Neuronal stem cell (in vitro differentiated cells): ENCODE results near the gene SMAD3.

Source experiments
- DNase-seq: peaks from one replicate; pipeline ENCODE4 v3.0.0-alpha.2; 2013; ENCODE audit warnings: low spot score
- H2AFZ ChIP-seq: one replicate; pipeline ENCODE4 v1.6.1; 2013; ENCODE audit warnings: mild to moderate bottlenecking, low read length, inconsistent platforms
- H2AK5ac ChIP-seq: 2 replicates; pipeline ENCODE4 v1.6.1; 2013; ENCODE audit warnings: low read depth, mild to moderate bottlenecking, inconsistent platforms, low read length, moderate library complexity, mixed read lengths
- H2BK120ac ChIP-seq: 2 replicates; pipeline ENCODE4 v1.6.1; 2013; ENCODE audit warnings: low read depth, mild to moderate bottlenecking, inconsistent platforms, low read length, moderate library complexity, mixed read lengths
- H2BK12ac ChIP-seq: one replicate; pipeline ENCODE4 v1.6.1; 2013; ENCODE audit warnings: low read length, inconsistent platforms
- H2BK15ac ChIP-seq: 2 replicates; pipeline ENCODE4 v1.6.1; 2013; ENCODE audit warnings: mild to moderate bottlenecking, low read length, inconsistent platforms, mixed read lengths
- H2BK5ac ChIP-seq: one replicate; pipeline ENCODE4 v1.6.1; 2013; ENCODE audit warnings: inconsistent platforms, mild to moderate bottlenecking, low read length, moderate library complexity
- H3K14ac ChIP-seq: one replicate; pipeline ENCODE4 v1.6.1; 2013; ENCODE audit warnings: low read length, inconsistent platforms
- H3K18ac ChIP-seq: 2 replicates; pipeline ENCODE4 v1.6.1; 2013; ENCODE audit warnings: low read length, inconsistent platforms
- H3K23ac ChIP-seq: 2 replicates; pipeline ENCODE4 v1.6.1; 2013; ENCODE audit warnings: low read depth, mild to moderate bottlenecking, mixed read lengths, low read length, inconsistent platforms; ENCODE audit not compliant: poor library complexity
- H3K27ac ChIP-seq: replicated peaks from 3 replicates; pipeline ENCODE4 v1.5.1; 2013; ENCODE audit warnings: low read length, inconsistent platforms
- H3K27me3 ChIP-seq, 3 experiments: 2 replicates each; pipeline ENCODE4 v1.6.1; 2013; ENCODE audit warnings: low read length in 3 of 3, mild to moderate bottlenecking in 2 of 3, inconsistent platforms in 1 of 3, low read depth in 1 of 3, mixed read lengths in 1 of 3, moderate library complexity in 1 of 3; ENCODE audit not compliant: control insufficient read depth in 3 of 3, insufficient read depth in 3 of 3
- H3K36me3 ChIP-seq, 2 donors: replicated peaks in 1 of 2; 2 replicates each; pipeline ENCODE4 v1.6.1; 2013; ENCODE audit warnings: low read length in 2 of 2; ENCODE audit not compliant: control insufficient read depth in 2 of 2, insufficient read depth in 2 of 2
- H3K4ac ChIP-seq: 2 replicates; pipeline ENCODE4 v1.6.1; 2013; ENCODE audit warnings: inconsistent platforms, mild to moderate bottlenecking, low read length, moderate library complexity
- H3K4me1 ChIP-seq, 2 donors: 1 replicate in 1 of 2; 2 replicates in 1 of 2; pipeline ENCODE4 v1.6.1; 2013; ENCODE audit warnings: low read length in 2 of 2, low read depth in 1 of 2; ENCODE audit not compliant: control insufficient read depth in 2 of 2, insufficient read depth in 1 of 2
- H3K4me2 ChIP-seq: one replicate; pipeline ENCODE4 v1.6.1; 2013; ENCODE audit warnings: mild to moderate bottlenecking, low read length, inconsistent platforms; ENCODE audit not compliant: insufficient read depth, poor library complexity, severe bottlenecking
- H3K4me3 ChIP-seq, 2 donors: 2 replicates each; pipeline ENCODE4 v1.5.1; 2013; ENCODE audit warnings: low read length in 2 of 2, mild to moderate bottlenecking in 2 of 2, inconsistent platforms in 1 of 2, moderate library complexity in 1 of 2
- H3K79me1 ChIP-seq: one replicate; pipeline ENCODE4 v1.6.1; 2013; ENCODE audit warnings: low read depth, mild to moderate bottlenecking, inconsistent platforms, low read length, moderate library complexity
- H3K9ac ChIP-seq: one replicate; pipeline ENCODE4 v1.6.1; 2013; ENCODE audit warnings: mild to moderate bottlenecking, low read depth, low read length, inconsistent platforms; ENCODE audit not compliant: poor library complexity
- H3K9me3 ChIP-seq, 2 donors: replicated peaks in 1 of 2; 2 replicates each; pipeline versions ENCODE3 to v1.6.1; 2013; ENCODE audit warnings: low read length in 2 of 2, mild to moderate bottlenecking in 2 of 2, inconsistent platforms in 1 of 2, low read depth in 1 of 2, mixed read lengths in 1 of 2, moderate library complexity in 1 of 2; ENCODE audit not compliant: control insufficient read depth in 2 of 2, insufficient read depth in 1 of 2
- H4K8ac ChIP-seq: one replicate; pipeline ENCODE4 v1.6.1; 2013; ENCODE audit warnings: low read depth, mild to moderate bottlenecking, inconsistent platforms, low read length, moderate library complexity
- H4K91ac ChIP-seq: one replicate; pipeline ENCODE4 v1.6.1; 2013; ENCODE audit warnings: low read length, low read depth, mild to moderate bottlenecking, inconsistent platforms; ENCODE audit not compliant: poor library complexity
- WGBS, 2 donors: extraction: QIAGEN DNeasy Blood & Tissue Kit; methylation state at CpG; one replicate each; pipeline ENCODE4 v1.1.7; 2013; ENCODE audit warnings: missing lambda C conversion rate in 2 of 2, mixed read lengths in 1 of 2; ENCODE audit not compliant: insufficient read length in 2 of 2, insufficient replicate concordance in 1 of 2; ENCODE audit errors: extremely low coverage in 2 of 2; 5-methylcytosine and 5-hydroxymethylcytosine counted together

Gene SMAD3

DNA sequence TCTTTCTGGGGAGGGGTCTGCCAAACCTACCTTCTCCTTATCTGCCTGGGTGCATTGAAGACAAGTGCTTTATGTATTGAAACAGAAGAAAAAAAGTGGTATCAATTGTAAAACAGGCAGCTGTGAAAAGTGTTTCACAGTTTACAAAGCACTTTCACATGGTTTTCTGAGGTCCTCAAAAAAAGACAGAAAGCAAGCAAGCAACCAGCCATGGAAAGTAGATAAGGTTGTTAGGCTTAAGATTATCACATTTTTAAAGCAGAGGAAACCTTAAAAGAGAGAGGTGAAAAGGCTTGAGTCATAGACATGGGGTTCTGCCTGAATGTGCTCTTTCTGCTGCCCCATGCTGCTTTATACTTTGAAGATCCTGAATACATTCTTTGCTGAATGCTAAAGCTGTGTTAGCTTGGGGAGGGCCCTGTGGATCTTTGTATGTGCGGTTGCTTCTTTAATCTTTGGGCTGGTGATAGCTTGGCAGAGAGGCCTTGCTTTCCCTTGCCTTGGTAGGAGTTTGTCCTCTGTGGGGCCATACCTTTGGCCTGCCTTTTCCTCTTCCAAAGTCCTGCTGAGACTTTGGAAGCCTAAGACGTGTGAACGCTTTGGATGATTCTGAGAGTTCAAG lies 2.6 kb downstream of the SMAD3 start:
- Histone ChIP-seq H3K27me3 (peaks cover 0 to 8% (median 0%) of the 10 kb centered on the region in 3 experiments), H3K4me1 (peaks cover 25 to 35% of the 10 kb centered on the region in 2 donors), H3K4ac (no peak overlapping the region), H3K4me3 (peak overlapping the region; percentile 93 to 94), H4K8ac (no peak overlapping the region), H4K91ac (no peak overlapping the region), H3K18ac (no peak overlapping the region), H2BK15ac (no peak overlapping the region), H2BK120ac (no peak overlapping the region), H2BK5ac (no peak overlapping the region), H3K36me3 (peaks cover 0 to 37% of the 10 kb centered on the region in 2 donors), H2AK5ac (no peak overlapping the region), H3K14ac (no peak overlapping the region), H3K9ac (no peak overlapping the region), H3K27ac (peak overlapping the region; percentile 58), H2BK12ac (no peak overlapping the region), H2AFZ (no peak overlapping the region), H3K9me3 (peaks cover 0 to 6% of the 10 kb centered on the region in 2 donors), H3K4me2 (peak overlapping the region; percentile 85), H3K23ac (no peak overlapping the region), H3K79me1 (peaks cover 3% of the 10 kb centered on the region)
- no CpG with 5 or more reads among the region's 3 CpGs for WGBS, 2 donors
- no peak for DNase-seq

DNA sequence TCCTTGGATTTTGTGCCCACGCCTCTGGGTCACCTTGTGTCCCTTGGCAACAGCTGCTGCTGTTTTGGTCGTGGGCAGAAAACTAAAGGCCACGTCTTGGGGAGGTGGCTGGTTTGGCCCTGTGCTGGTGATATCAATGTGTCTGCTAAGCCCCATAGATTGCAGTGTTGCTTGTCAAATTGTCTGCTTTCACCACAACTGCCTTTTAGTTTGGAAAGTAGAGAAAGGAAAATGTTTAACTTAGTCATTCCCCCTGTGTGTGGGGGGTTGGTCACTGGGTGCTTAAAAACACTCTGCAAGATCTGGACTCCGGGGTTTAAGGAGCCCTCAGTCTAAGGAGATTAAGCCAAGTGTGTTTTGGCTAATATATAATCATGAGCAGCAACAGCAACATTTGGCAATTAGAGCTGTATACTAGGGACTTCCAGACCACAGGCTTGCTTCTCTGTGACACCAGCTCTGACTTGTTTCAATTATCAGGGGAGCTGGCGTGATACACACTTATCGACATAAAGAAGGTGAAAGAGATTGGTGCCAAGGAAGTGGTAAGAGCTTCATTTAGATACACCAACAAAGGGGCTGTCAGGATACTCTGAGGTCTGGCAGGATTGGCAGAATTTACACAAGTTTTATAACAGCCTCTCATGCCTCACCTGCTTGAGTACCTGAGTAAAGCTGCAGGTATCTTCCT lies 3.5 kb downstream of the SMAD3 start:
- Histone ChIP-seq H3K79me1 (peaks cover 3% of the 10 kb centered on the region), H3K23ac (no peak overlapping the region), H3K4me2 (no peak overlapping the region), H3K4ac (no peak overlapping the region), H3K27ac (no peak overlapping the region), H2BK120ac (no peak overlapping the region), H3K27me3 (peaks cover 0 to 1% (median 0%) of the 10 kb centered on the region in 3 experiments), H2BK12ac (no peak overlapping the region), H3K18ac (no peak overlapping the region), H3K9ac (no peak overlapping the region), H3K9me3 (peaks cover 0 to 6% of the 10 kb centered on the region in 2 donors), H3K14ac (no peak overlapping the region), H4K8ac (no peak overlapping the region), H4K91ac (no peak overlapping the region), H3K36me3 (peaks cover 0 to 37% of the 10 kb centered on the region in 2 donors), H3K4me3 (peak overlapping the region in 1 of 2 donors; percentile 93), H2BK15ac (peak overlapping the region; percentile 10), H2AK5ac (no peak overlapping the region), H2BK5ac (no peak overlapping the region), H3K4me1 (peaks cover 23 to 31% of the 10 kb centered on the region in 2 donors), H2AFZ (no peak overlapping the region)
- no CpG with 5 or more reads among the region's 6 CpGs for WGBS, 2 donors
- no peak for DNase-seq

DNA sequence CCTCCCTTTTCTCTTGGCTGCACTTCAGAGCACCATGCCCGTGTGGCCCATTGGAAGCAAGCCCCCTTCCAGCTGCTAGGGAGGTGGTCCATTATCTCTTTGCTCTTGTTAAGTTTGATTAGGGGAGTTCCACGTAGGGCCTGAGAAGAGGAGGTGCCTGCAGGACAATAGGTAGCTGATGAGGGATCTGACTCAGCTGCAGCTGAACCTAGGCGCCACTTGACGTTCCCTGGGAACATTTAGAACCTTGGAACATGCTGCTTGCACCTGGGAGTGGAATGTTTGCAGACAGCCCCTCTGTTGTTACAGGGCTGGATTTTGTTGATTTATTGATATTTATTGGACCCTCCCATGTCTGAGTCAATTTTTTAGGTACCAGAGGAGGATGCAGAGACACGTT lies 4.7 kb downstream of the SMAD3 start:
- H3K4me3 ChIP-seq: no peak overlapping the region
- no CpG with 5 or more reads among the region's 5 CpGs for WGBS, 2 donors
- H3K4me1 ChIP-seq: peaks cover 16 to 29% of the 10 kb centered on the region in 2 donors

DNA sequence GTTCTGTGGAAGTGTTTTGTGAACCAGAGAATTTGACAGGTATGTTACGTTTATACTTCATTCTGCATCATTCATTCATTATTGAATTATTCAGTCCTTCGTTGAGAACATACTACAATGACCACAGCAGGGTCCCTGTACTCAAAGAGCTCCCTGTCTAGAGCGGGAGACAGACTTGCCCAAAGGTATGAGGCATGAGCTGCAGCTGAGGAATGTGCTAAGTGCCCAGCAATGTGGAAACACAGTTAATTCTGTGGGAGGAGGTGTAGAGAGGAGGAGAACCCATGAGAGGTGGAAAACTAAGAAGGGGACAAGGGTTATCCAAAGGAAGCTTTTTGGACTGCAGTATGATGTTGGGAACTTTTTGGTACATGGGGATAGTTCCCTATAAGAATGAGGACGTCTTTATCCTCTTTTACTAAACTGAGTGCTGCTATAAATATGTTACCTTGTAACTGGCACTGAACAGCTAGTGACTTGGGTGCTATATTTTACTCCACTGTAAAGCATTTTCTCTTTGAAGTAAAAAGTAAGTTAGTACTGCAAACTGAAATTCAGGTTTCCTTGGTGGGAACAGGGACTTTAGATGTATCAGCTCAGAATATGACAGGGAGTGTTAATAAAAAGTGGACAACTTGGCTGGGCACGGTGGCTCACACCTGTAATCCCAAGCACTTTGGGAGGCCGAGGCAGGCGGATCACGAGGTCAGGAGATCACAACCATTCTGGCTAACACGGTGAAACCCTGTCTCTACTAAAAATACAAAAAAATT lies 5.7 kb downstream of the SMAD3 start:
- Histone ChIP-seq H3K4me1 (peaks cover 16 to 29% of the 10 kb centered on the region in 2 donors), H3K27ac (no peak overlapping the region), H3K4me2 (no peak overlapping the region), H3K23ac (no peak overlapping the region), H2BK5ac (no peak overlapping the region), H4K8ac (no peak overlapping the region), H3K14ac (no peak overlapping the region), H3K18ac (no peak overlapping the region), H2BK12ac (no peak overlapping the region), H3K9ac (no peak overlapping the region), H3K36me3 (peaks cover 0 to 54% of the 10 kb centered on the region in 2 donors), H2BK15ac (no peak overlapping the region), H3K27me3 (no peaks in the 10 kb centered on the region), H3K79me1 (peaks cover 2% of the 10 kb centered on the region), H3K9me3 (peaks cover 0 to 6% of the 10 kb centered on the region in 2 donors), H2BK120ac (no peak overlapping the region), H3K4me3 (no peak overlapping the region), H4K91ac (no peak overlapping the region), H2AK5ac (no peak overlapping the region), H2AFZ (no peak overlapping the region), H3K4ac (no peak overlapping the region)
- WGBS, 2 donors: no CpG with 5 or more reads among the region's 9 CpGs
- DNase-seq: no peak

More for the DNA sequence above, 4.7 kb downstream of the SMAD3 start:
- Histone ChIP-seq H2BK5ac (no peak overlapping the region), H2BK12ac (no peak overlapping the region), H2AK5ac (no peak overlapping the region), H3K27me3 (no peaks in the 10 kb centered on the region), H3K4ac (no peak overlapping the region), H4K91ac (no peak overlapping the region), H2BK15ac (no peak overlapping the region), H3K36me3 (peaks cover 0 to 46% of the 10 kb centered on the region in 2 donors), H3K27ac (no peak overlapping the region), H3K18ac (no peak overlapping the region), H3K23ac (no peak overlapping the region), H3K4me2 (no peak overlapping the region), H3K9ac (no peak overlapping the region), H4K8ac (no peak overlapping the region), H3K9me3 (peaks cover 0 to 6% of the 10 kb centered on the region in 2 donors), H2BK120ac (no peak overlapping the region), H2AFZ (no peak overlapping the region), H3K14ac (no peak overlapping the region), H3K79me1 (peaks cover 3% of the 10 kb centered on the region)
- DNase-seq: no peak
